Panc1 (cell line): ENCODE data around the gene TRABD2B. TPM values are rescaled to one million over a fixed set of nuclear protein-coding genes. Genes with fewer than 3 reads are reported as not detected.

Experiments used
- ATAC-seq: fragments of 200-7000 bp; cut with Tn5 transposase; 2 replicates; pipeline ENCODE4 v1.9.1; 2020; ENCODE audit warnings: mild to moderate bottlenecking, moderate library complexity
- BruUV-seq: library from RNA; stranded (reverse); fragments of 400-500 nt; replicated peaks from 2 replicates; lab custom pipeline; 2021; lab: Mats Ljungman, UMichigan
- CTCF ChIA-PET: fragments of 300-600 bp; sonication (Branson Sonifier 250); formaldehyde crosslinking; loops from one replicate; lab custom pipeline; 2022; ENCODE audit warnings: antibody characterized with exemption; lab: Charles Lee
- POLR2A ChIA-PET: fragments of 300-600 bp; sonication (Branson Sonifier 250); formaldehyde crosslinking; loops from one replicate; lab custom pipeline; 2022; ENCODE audit warnings: antibody characterized with exemption; lab: Charles Lee
- DNase-seq: peaks from one replicate; pipeline ENCODE4 v3.0.0-alpha.2; 2010; ENCODE audit warnings: low read depth, low spot score
- H3K27ac ChIP-seq: 2 replicates; pipeline ENCODE4 v1.5.1; 2011; ENCODE audit warnings: mild to moderate bottlenecking, low read length, inconsistent platforms
- H3K27me3 ChIP-seq: fragments of 200-500 bp; sonication (Bioruptor generic); 2 replicates; pipeline ENCODE4 v1.6.0; 2014; ENCODE audit warnings: low read length, inconsistent platforms; ENCODE audit not compliant: control insufficient read depth, insufficient read depth
- H3K36me3 ChIP-seq: fragments of 200-500 bp; sonication (Bioruptor generic); 2 replicates; pipeline ENCODE4 v1.5.1; 2014; ENCODE audit warnings: inconsistent platforms, mild to moderate bottlenecking, low read length, moderate library complexity; ENCODE audit not compliant: control insufficient read depth, insufficient read depth
- H3K4me1 ChIP-seq: 2 replicates; pipeline ENCODE4 v1.5.1; 2011; ENCODE audit warnings: inconsistent platforms, mild to moderate bottlenecking, low read length, moderate library complexity; ENCODE audit not compliant: control insufficient read depth, insufficient read depth
- H3K4me3 ChIP-seq, 2 experiments: 2 replicates each; pipeline ENCODE4 v1.5.1; 2011 to 2012; ENCODE audit warnings: low read depth in 2 of 2, low read length in 2 of 2, mild to moderate bottlenecking in 2 of 2, inconsistent platforms in 1 of 2, moderate library complexity in 1 of 2
- H3K9me3 ChIP-seq: fragments of 200-500 bp; sonication (Bioruptor generic); 2 replicates; pipeline ENCODE4 v1.5.1; 2014; ENCODE audit warnings: low read depth, mild to moderate bottlenecking, inconsistent platforms, low read length, moderate library complexity; ENCODE audit not compliant: control insufficient read depth, insufficient read depth
- CTCF ChIP-seq: fragments of 450-650 bp; IDR thresholded peaks from 2 replicates; pipeline ENCODE4 v1.5.1; 2017; ENCODE audit warnings: mild to moderate bottlenecking
- POLR2AphosphoS5 ChIP-seq: IDR thresholded peaks from 2 replicates; pipeline ENCODE4 v1.6.1; 2012; ENCODE audit warnings: mild to moderate bottlenecking, low read depth, low read length, moderate library complexity
- REST ChIP-seq, 2 experiments: IDR thresholded peaks; 2 replicates each; pipeline ENCODE4 v1.6.1; 2011 to 2012; ENCODE audit warnings: low read depth in 2 of 2, control low read depth in 1 of 2, low read length in 1 of 2, mild to moderate bottlenecking in 1 of 2, moderate library complexity in 1 of 2; ENCODE audit not compliant: insufficient read depth in 1 of 2
- SIN3A ChIP-seq: IDR thresholded peaks from 2 replicates; pipeline ENCODE4 v1.6.1; 2012; ENCODE audit warnings: low read depth, mild to moderate bottlenecking, low read length, moderate library complexity, borderline replicate concordance; ENCODE audit not compliant: insufficient read depth
- TCF7L2 ChIP-seq: IDR thresholded peaks from 2 replicates; pipeline ENCODE4 v1.6.1; 2011; ENCODE audit warnings: mild to moderate bottlenecking, low read depth, low read length, inconsistent platforms
- in situ Hi-C: cut with HindIII; loops from 2 replicates; pipeline ENCODE4 v1.10.0; 2016; ENCODE audit warnings: low sequenced_read_pairs, low pct_unique_long_range_greater_than_20kb
- intact Hi-C: fragments of 100-400 bp; cut with micrococcal nuclease; formaldehyde crosslinking; loops from one replicate; pipeline ENCODE4 v1.10.0; 2022; ENCODE audit not compliant: unreplicated experiment
- total RNA-seq: library from RNA; stranded (reverse); gene quantifications from one replicate; pipeline ENCODE4 v1.2.1, GENCODE V29; 2021; ENCODE audit not compliant: unreplicated experiment

The TRABD2B gene
- total RNA-seq, 1 experiment from 2014 or later, result not detected

- Histone ChIP-seq H3K9me3 (no peaks in the 10 kb centered on the region), H3K4me1 (peaks cover 15% of the 10 kb centered on the region; the same call in 1 of the 2 replicates), H3K36me3 (no peaks in the 10 kb centered on the region), H3K27me3 (peaks cover 8% of the 10 kb centered on the region), H3K4me3 (peak overlapping the region; percentile 8 to 12; a peak in 1 of 4 replicates), H3K27ac (no peak overlapping the region)
- TF ChIP-seq REST (IDR thresholded peaks at IDR 0.05; ENCODE audit: insufficient read depth in 1 of 2, low read depth in 2 of 2, low read length in 1 of 2), result no peak
- TF ChIP-seq CTCF, result no peak
- TF ChIP-seq TCF7L2, result no peak
- no peak for TF ChIP-seq SIN3A
- TF ChIP-seq POLR2AphosphoS5, result no peak
- CTCF ChIA-PET, result interaction anchor here (0.5 to 4.3 kb wide), 25 partner anchors 8 to 1669 kb away, joined by 3 to 58 read pairs (median 4); partner anchors contain the start of genes FOXD2 and TRABD2B
- ATAC-seq (peak; percentile 54), DNase-seq (no peak)
- BruUV-seq, result no TSS peak
- intact Hi-C loops, result loop anchor here (5.0 kb wide), 2 partner anchors 198 to 338 kb away; no protein-coding TSS in a partner anchor
- POLR2A ChIA-PET, result no interaction called here
- in situ Hi-C loops, result no loop called here
Measured at GRCh38 chr1:47725511-47725991, 271.6 kb downstream of the TRABD2B start.

DNA sequence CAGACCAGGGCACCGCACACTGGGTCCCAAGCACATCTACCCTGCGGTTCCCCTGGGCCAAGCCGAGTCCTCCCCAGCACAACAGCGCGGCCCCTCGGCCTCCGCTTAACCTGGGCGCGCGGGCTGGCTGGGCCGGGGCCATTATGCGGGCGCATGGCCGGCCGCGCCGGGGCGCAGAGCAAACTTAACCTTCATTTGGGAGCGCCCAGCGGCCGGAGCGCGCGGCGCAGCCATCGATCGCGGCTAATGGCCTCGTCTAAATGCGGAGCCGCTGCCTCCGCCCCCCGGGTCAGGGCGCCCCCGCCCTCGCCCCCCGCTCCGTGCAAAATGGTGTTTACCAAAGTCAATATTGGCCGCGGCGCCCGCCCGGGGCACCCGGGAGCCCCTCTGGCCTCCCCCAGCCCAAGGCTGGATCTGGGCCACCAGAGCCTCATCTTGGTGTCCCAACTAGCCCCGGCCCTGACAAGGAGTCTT lies 272.1 kb downstream of the TRABD2B start:
- H3K9me3 ChIP-seq, result no peaks in the 10 kb centered on the region
- no TSS peak for BruUV-seq
- in situ Hi-C loops (no loop called here), intact Hi-C loops (loop anchor here (5.0 kb wide), 2 partner anchors 198 to 338 kb away; no protein-coding TSS in a partner anchor)
- H3K4me1 ChIP-seq, result peaks cover 15% of the 10 kb centered on the region; the same call in 1 of the 2 replicates
- peaks cover 8% of the 10 kb centered on the region for H3K27me3 ChIP-seq
- H3K36me3 ChIP-seq, result no peaks in the 10 kb centered on the region
- no peak for DNase-seq
- TF ChIP-seq CTCF, result peak; percentile 47
- TF ChIP-seq REST (IDR thresholded peaks at IDR 0.05; ENCODE audit: insufficient read depth in 1 of 2, low read depth in 2 of 2, low read length in 1 of 2), result no peak
- CTCF ChIA-PET, result interaction anchor here (1.6 to 4.3 kb wide), 3 partner anchors 14 to 335 kb away, joined by 10 to 58 read pairs (median 26); partner anchors contain the start of gene FOXD2
- H3K4me3 ChIP-seq, result peak overlapping the region; percentile 8 to 12; a peak in 1 of 4 replicates
- peak; percentile 70 for ATAC-seq
- H3K27ac ChIP-seq, result no peak overlapping the region
- POLR2A ChIA-PET, result no interaction called here
